Activated CD8-positive, alpha-beta memory T cell treated with anti-CD3 and anti-CD28 coated beads for 4 hours (primary cell): ENCODE data around the gene RTL9.
A peak's percentile ranks its signal among the peaks of the same experiment; 100 is the strongest.
"Not testable (repeated sequence)": the region's sequence is repeated elsewhere in the genome, so short reads cannot be mapped to it uniquely, and the experiment has no call there.

Source experiments
- DNase-seq, 2 donors: peaks; one replicate each; pipeline ENCODE4 v3.0.0-alpha.2; 2020; ENCODE audit warnings: low read depth in 2 of 2

Gene RTL9

GRCh38 chrX:110358548-110358947 lies at the start of gene RTL9:
Gene RTL9, plus strand, starts transcription at chrX:110358848. Its CDS starts 91,770 bp downstream, at chrX:110450618.
- no peak for DNase-seq

DNA sequence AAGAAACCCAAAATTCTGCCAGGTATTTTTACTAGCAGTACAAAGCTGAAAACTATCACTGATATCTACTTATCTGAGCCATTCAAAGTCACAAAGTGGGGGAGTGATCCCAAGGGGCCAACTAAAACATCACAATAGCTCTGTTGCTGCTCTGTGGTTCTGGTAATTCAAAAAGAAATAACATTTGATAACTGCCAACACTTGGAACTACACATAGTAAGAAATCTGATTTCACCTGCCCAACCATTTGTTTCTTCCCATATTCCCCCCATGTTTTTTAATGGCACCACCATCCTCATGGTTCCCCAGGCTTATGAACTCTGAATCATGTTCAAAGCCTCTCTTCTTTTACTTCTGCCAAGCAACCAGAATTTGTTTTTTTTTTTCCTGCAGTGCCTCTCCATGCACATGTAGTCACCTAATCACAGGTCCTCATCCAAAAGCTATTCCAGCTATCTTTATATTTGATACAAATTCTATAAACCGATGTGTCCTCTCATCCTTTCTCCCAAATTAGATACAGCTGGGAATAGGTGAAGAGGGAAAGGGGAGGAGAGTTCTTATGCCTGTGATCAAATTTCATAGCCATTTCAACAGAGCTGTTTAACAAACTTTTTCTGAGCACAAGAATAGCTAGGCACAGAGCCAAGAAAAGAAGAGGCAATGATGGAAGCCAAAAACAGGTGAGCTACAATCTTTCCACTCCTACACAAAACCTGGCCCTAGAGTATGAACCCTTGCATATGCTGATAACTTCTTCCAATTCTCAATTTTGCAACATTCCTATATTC lies 48.5 kb upstream of the RTL9 start:
- no peak for DNase-seq

- peak in 1 of 2 donors; percentile 5 for DNase-seq
These were observed 47.8 kb upstream of the RTL9 start for GRCh38 chrX:110310896-110311295.

- DNase-seq = no peak
These were observed 47.0 kb upstream of the RTL9 start for GRCh38 chrX:110311437-110312230.

GRCh38 chrX:110315551-110315950 lies 43.1 kb upstream of the RTL9 start:
- DNase-seq = no peak

- DNase-seq = no peak
These were observed 42.1 kb upstream of the RTL9 start for GRCh38 chrX:110316351-110317060.

- no peak for DNase-seq
These were observed 41.4 kb upstream of the RTL9 start for GRCh38 chrX:110317061-110317819.

DNA sequence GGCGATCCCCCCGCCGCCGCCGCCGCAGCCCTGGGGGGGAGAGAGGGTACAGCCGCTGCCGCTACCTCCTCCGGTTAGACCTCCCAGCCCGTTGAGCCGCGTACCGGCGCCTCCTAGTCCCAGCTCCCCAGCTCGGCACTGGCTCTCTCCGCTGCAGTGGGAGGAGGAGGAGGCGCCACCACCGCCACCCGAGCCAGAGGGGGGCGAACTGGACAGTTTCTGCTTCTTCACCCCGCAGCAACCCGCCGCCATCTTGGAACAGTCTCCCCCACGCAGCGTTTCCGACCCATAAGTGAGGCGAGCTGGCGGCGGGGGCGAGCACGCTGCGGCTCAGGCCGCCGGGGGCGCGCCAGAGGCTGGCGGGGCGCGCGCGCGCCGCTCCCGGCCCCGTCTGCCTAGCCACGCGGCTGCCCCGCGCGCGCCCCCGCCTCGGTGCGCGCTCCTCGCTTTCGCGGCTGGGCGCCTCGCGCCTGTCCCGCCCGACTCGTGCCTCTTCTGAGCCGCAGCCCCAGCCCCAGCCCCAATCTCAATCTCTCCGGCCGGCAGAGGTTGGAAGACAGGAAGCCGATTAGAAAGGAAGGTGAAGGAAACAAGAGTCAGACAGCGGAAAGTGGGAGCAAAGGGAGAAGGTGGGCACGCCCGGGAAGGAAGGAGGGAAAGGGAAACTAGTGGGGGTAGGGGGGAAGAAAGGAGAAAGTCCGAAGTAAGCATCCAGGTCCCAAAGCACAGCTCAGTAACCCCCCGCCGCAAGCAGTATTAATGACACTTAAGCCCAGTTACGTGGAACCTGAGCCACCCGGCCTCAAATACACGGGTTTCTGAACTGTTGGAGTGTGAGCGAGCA lies 40.6 kb upstream of the RTL9 start, which contains the start of gene AMMECR1:
TSS of gene AMMECR1 (minus strand) at position 266 of the 844 bp plus-strand sequence. CDS start at position 252, 14 bp downstream.
- peak; percentile 52 to 66 for DNase-seq

- no peak for DNase-seq
These were observed 40.0 kb upstream of the RTL9 start for GRCh38 chrX:110318664-110318968.

- no peak for DNase-seq
These were observed 38.2 kb upstream of the RTL9 start for GRCh38 chrX:110320381-110320987.

- no peak for DNase-seq
These were observed 37.6 kb upstream of the RTL9 start for GRCh38 chrX:110321081-110321480.

- DNase-seq = no peak
These were observed 37.0 kb upstream of the RTL9 start for GRCh38 chrX:110321670-110322069.

- no peak for DNase-seq
These were observed 36.0 kb upstream of the RTL9 start for GRCh38 chrX:110322603-110323002.

DNA sequence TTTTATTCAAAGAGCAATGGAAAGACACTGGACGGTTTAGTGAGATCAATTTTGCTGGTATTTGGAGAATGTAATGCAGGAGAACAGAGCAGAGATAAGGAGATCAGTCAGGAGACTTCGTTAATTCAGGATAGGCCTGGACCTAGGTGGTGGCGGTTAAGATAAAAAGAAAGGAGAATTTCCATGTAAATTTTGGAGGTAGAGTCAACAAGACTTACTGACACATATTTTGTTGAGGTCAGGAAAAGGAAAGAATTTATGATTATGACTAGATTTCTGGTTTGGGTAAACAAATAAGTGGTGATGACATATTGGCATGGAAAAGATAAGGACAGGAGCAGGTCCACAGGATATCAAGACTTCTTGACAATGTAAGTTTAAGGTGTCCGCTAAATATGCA lies 31.9 kb upstream of the RTL9 start:
- no peak for DNase-seq

GRCh38 chrX:110327336-110327735 lies 31.3 kb upstream of the RTL9 start:
- DNase-seq = no peak

- DNase-seq = not testable (repeated sequence)
These were observed 30.0 kb upstream of the RTL9 start for GRCh38 chrX:110328613-110329012.

DNA sequence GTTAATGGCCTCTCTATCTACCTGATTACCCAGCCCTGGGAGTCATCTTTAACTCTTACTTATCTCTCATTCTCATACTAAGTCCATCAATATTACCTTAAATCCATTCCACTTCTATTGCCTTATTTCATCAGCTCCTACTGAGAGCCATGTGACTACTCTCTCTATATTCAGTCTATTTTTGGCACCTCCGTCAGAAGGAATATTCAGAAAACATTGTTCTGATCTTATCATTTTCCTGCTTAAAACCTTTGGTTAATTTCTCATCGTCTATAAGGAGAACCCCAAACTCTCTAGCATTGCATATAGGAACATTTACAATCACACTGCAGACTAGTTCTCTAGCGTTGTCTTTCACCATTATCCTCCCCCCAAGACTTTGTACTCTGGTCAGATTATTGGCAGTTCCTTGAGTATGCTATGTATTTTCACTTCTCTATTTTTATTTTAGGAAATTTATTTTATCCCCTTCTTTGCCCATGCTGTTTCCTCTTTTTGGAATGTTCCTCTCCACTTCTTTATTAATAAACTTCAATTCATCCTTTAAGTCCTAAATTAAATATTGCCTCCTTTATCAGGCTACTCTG lies 27.1 kb upstream of the RTL9 start:
- no peak for DNase-seq

- DNase-seq = not testable (repeated sequence)
These were observed 25.2 kb upstream of the RTL9 start for GRCh38 chrX:110333458-110333857.

DNA sequence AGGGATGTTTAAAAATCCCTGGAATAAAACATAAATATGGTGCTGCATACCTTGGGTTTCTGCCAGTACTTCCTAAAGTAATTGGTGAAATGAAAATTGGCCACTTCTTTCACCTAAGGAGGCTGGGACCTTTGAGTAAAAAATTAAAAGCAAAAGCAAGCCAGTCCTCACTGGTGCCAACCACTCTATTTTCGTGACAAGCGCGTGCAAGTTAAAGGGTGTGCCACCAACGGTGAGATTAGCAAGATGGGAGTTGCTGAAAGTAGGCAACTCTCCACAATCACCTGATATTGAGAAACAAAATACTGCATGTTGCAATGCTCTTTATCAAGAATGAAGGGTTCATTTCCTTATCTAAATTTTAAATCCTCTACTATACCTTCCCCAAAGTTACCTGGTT lies 19.7 kb upstream of the RTL9 start:
- no peak for DNase-seq
